GM21717 (cell line): ENCODE results near the gene USHBP1.
"Not testable (repeated sequence)": the region's sequence is repeated elsewhere in the genome, so short reads cannot be mapped to it uniquely, and the experiment has no call there.

Experiments
- ATAC-seq: cut with Tn5 transposase; IDR thresholded peaks from one replicate; pipeline ENCODE4 v1.9.1; 2021; ENCODE audit warnings: mild to moderate bottlenecking, moderate library complexity; ENCODE audit not compliant: unreplicated experiment

The USHBP1 gene

GRCh38 chr19:17295551-17295950 is 31.0 kb upstream of the USHBP1 start:
- ATAC-seq = not testable (repeated sequence)

- ATAC-seq = no peak
These were observed 29.7 kb upstream of the USHBP1 start for GRCh38 chr19:17294051-17294891.

GRCh38 chr19:17293605-17294004 is 29.1 kb upstream of the USHBP1 start:
- no peak for ATAC-seq

- peak; percentile 61 for ATAC-seq
These were observed 27.9 kb upstream of the USHBP1 start for GRCh38 chr19:17292301-17293074.

- no peak for ATAC-seq
These were observed 24.9 kb upstream of the USHBP1 start for GRCh38 chr19:17289489-17289888.

- ATAC-seq = no peak
These were observed 22.2 kb upstream of the USHBP1 start for GRCh38 chr19:17286752-17287151.

- ATAC-seq = no peak
These were observed 21.7 kb upstream of the USHBP1 start for GRCh38 chr19:17286263-17286662.

GRCh38 chr19:17285415-17286135 is 21.0 kb upstream of the USHBP1 start:
- no peak for ATAC-seq

- ATAC-seq = no peak
These were observed 19.0 kb upstream of the USHBP1 start for GRCh38 chr19:17283504-17283996.

- ATAC-seq = no peak
These were observed 18.1 kb upstream of the USHBP1 start for GRCh38 chr19:17282488-17283125.

GRCh38 chr19:17281391-17282304 is 17.1 kb upstream of the USHBP1 start, which contains the start of gene ANKLE1:
Gene ANKLE1, plus strand, starts transcription at chr19:17281901. Its CDS starts 20 bp downstream, at chr19:17281921.
- ATAC-seq = no peak

GRCh38 chr19:17279436-17279835 is 14.9 kb upstream of the USHBP1 start:
- no peak for ATAC-seq

- no peak for ATAC-seq
These were observed 11.1 kb upstream of the USHBP1 start for GRCh38 chr19:17275441-17276175.

GRCh38 chr19:17274892-17275291 is 10.3 kb upstream of the USHBP1 start:
- not testable (repeated sequence) for ATAC-seq

GRCh38 chr19:17268754-17269153 is 4.2 kb upstream of the USHBP1 start:
- no peak for ATAC-seq

GRCh38 chr19:17266975-17267788 is 2.6 kb upstream of the USHBP1 start, which contains the start of gene BABAM1:
Gene BABAM1, plus strand, starts transcription at chr19:17267443. Its CDS starts 1,364 bp downstream, at chr19:17268807.
- ATAC-seq = peak; percentile 80

GRCh38 chr19:17266589-17266974 is 2.0 kb upstream of the USHBP1 start:
- ATAC-seq = no peak

- ATAC-seq = no peak
These were observed 1.5 kb upstream of the USHBP1 start for GRCh38 chr19:17266026-17266425.
